HEK293T (cell line): ENCODE results near the gene MPZL1.

Experiments used
- CTCF ChIA-PET: fragments of 350-600 bp; formaldehyde crosslinking; extraction: SDS; loops from one replicate; lab custom pipeline; 2021; ENCODE audit warnings: antibody characterized with exemption, inconsistent platforms; lab: Yijun Ruan, JAX
- POLR2A ChIA-PET: fragments of 350-600 bp; formaldehyde crosslinking; extraction: SDS; loops from one replicate; lab custom pipeline; 2020; ENCODE audit warnings: antibody characterized with exemption, inconsistent platforms; lab: Yijun Ruan, JAX
- DNase-seq: peaks from one replicate; pipeline ENCODE4 v3.0.0; 2012; ENCODE audit warnings: mixed read lengths; ENCODE audit errors: extremely low spot score
- ARNT ChIP-seq: fragments of 450-650 bp; IDR thresholded peaks from 2 replicates; pipeline ENCODE4 v1.6.1; 2017; ENCODE audit warnings: mild to moderate bottlenecking
- BHLHE40 ChIP-seq: fragments of 450-650 bp; IDR thresholded peaks from 2 replicates; pipeline ENCODE4 v1.6.1; 2016; ENCODE audit warnings: mild to moderate bottlenecking, moderate library complexity, borderline replicate concordance
- CTBP1 ChIP-seq: fragments of 450-650 bp; IDR thresholded peaks from 2 replicates; pipeline ENCODE4 v1.6.1; 2016; ENCODE audit warnings: borderline replicate concordance
- ELF4 ChIP-seq: fragments of 450-650 bp; IDR thresholded peaks from 2 replicates; pipeline ENCODE4 v1.6.1; 2017; ENCODE audit warnings: antibody characterized with exemption
- FOXA1 ChIP-seq: fragments of 450-650 bp; IDR thresholded peaks from 2 replicates; pipeline ENCODE4 v1.6.1; 2016; ENCODE audit warnings: mild to moderate bottlenecking
- FOXK2 ChIP-seq: fragments of 450-650 bp; IDR thresholded peaks from 2 replicates; pipeline ENCODE4 v1.6.1; 2016; ENCODE audit warnings: mild to moderate bottlenecking
- FOXM1 ChIP-seq: fragments of 450-650 bp; IDR thresholded peaks from 2 replicates; pipeline ENCODE4 v1.6.1; 2017; ENCODE audit warnings: mild to moderate bottlenecking, borderline replicate concordance
- HDGF ChIP-seq: fragments of 450-650 bp; IDR thresholded peaks from 2 replicates; pipeline ENCODE4 v1.6.1; 2017; ENCODE audit warnings: antibody characterized with exemption, borderline replicate concordance
- L3MBTL2 ChIP-seq: fragments of 450-650 bp; conservative IDR thresholded peaks from 2 replicates; pipeline ENCODE4 v1.6.1; 2016; ENCODE audit warnings: mild to moderate bottlenecking
- LEF1 ChIP-seq: fragments of 450-650 bp; IDR thresholded peaks from 2 replicates; pipeline ENCODE4 v1.6.1; 2017; ENCODE audit warnings: mild to moderate bottlenecking, borderline replicate concordance
- NFRKB ChIP-seq: fragments of 450-650 bp; IDR thresholded peaks from 2 replicates; pipeline ENCODE4 v1.6.1; 2016; ENCODE audit warnings: mild to moderate bottlenecking, moderate library complexity
- SP1 ChIP-seq: fragments of 450-650 bp; IDR thresholded peaks from 2 replicates; pipeline ENCODE4 v1.6.1; 2017
- SUZ12 ChIP-seq: fragments of 450-650 bp; IDR thresholded peaks from 2 replicates; pipeline ENCODE4 v1.6.1; 2016; ENCODE audit warnings: mild to moderate bottlenecking
- TARDBP ChIP-seq: fragments of 450-650 bp; IDR thresholded peaks from 2 replicates; pipeline ENCODE4 v1.6.1; 2016
- ZNF384 ChIP-seq: fragments of 450-650 bp; IDR thresholded peaks from 2 replicates; pipeline ENCODE4 v1.6.1; 2016
- TF ChIP-seq, protein P1 (sequence below): fragments of 450-650 bp; IDR thresholded peaks from 2 replicates; pipeline ENCODE4 v1.6.1; 2016

Gene MPZL1

DNA sequence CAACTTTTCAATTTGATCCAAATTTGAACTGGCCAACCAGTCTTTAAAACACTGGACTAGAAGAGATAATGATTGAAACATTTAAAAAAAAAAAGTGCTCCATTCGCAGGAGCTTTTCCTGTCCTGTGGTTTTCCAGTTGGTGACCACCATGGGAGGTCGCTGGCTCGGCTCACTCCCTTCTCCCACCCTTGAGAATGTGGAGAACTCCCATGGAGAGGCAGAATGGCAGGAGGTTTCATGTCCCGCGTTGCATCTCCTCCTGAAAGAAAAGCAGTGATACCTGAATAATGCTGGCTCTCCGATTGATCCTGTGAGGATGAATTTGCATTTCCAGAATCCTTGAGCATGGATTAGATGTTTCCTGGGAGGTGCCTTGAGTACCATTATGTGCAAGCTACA lies 16.5 kb upstream of the MPZL1 start:
- ChIA-PET CTCF (interaction anchor here (0.9 kb wide), 1 partner anchor 9 kb away, joined by 3 read pairs; no protein-coding TSS in a partner anchor), POLR2A (no interaction called here)
- TF ChIP-seq ZNF384: no peak
- no peak for TF ChIP-seq SUZ12
- TF ChIP-seq CTBP1: no peak
- TF ChIP-seq BHLHE40: no peak
- no peak for TF ChIP-seq FOXM1
- TF ChIP-seq NFRKB: no peak
- TF ChIP-seq ELF4: no peak
- TF ChIP-seq FOXA1: no peak
- TF ChIP-seq HDGF: no peak
- no peak for TF ChIP-seq TARDBP
- DNase-seq: no peak

DNA sequence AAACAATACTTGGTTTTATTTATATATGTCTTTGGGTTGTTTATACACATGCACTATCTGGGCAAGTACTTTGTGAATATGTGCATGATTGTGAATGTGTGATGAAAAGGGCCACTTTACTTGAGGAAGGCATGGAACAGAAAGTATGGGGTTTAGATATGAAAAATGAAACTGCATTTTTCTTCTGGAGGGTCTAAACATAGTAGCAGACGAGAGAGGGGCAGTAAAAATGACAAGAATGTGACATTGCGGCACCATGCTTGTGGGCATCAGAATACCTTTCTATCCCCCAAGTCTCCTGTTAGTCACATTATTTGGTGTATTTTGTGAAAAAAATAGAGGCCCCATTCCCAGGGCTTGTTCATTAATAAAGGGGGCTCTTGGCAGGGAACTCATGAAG lies 15.4 kb upstream of the MPZL1 start:
- CTCF ChIA-PET: no interaction called here
- POLR2A ChIA-PET: no interaction called here
- TF ChIP-seq L3MBTL2 (no peak), ELF4 (no peak), HDGF (no peak), BHLHE40 (no peak)
- no peak for DNase-seq

DNA sequence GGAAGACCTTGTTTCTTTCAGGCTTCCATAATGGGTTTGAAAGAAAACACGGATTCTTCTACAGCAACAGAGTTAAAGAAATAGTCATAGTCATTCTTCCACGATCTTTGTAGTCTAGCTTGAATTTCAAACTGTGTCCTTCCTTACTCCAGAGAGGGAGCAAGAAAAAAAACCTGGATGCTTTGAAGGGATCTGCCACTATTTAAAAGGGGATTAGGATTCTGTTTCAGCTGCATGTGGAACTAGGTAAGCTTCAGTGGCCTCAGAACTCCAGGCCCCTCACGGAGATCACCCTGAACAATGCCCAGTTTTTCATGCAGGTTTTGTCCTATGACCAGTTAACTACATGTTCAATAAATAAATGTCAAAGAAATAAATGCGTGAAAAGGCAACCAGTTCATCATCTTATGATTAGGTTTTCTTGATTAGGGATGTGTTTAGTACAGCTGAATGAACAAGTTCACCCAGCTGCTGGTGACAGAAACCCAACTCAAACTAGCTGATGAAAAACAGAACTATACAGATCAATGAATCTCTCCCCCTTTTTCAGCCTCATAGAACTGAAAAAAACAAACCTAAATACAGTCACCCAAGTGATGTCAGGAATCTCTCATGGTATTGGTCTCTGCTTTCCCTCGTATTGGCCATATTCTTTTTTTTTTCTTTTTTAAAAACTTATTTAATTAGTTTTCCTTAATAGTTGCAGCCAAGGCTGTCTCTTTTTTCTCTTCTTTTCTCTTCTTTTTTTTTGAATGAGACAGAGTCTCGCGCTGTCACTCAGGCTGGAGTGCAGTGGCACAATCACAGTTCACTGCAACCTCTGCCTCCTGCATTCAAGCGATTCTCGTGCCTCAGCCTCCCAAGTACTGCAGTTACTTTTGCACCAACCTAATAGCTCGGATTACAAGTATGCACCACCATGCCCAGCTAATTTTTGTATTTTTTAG lies 14.6 kb upstream of the MPZL1 start:
- no peak for DNase-seq
- TF ChIP-seq HDGF (no peak), FOXM1 (no peak), ARNT (no peak), ZNF384 (no peak), CTBP1 (no peak), FOXA1 (no peak), NFRKB (no peak), ELF4 (no peak), L3MBTL2 (no peak), FOXK2 (no peak), SUZ12 (no peak), BHLHE40 (no peak), TARDBP (no peak), SP1 (no peak), LEF1 (no peak)
- TF ChIP-seq, protein P1, sequence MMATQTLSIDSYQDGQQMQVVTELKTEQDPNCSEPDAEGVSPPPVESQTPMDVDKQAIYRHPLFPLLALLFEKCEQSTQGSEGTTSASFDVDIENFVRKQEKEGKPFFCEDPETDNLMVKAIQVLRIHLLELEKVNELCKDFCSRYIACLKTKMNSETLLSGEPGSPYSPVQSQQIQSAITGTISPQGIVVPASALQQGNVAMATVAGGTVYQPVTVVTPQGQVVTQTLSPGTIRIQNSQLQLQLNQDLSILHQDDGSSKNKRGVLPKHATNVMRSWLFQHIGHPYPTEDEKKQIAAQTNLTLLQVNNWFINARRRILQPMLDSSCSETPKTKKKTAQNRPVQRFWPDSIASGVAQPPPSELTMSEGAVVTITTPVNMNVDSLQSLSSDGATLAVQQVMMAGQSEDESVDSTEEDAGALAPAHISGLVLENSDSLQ: no peak
- ChIA-PET POLR2A (no interaction called here), CTCF (interaction anchor here (0.9 kb wide), 1 partner anchor 8 kb away, joined by 3 read pairs; no protein-coding TSS in a partner anchor)

DNA sequence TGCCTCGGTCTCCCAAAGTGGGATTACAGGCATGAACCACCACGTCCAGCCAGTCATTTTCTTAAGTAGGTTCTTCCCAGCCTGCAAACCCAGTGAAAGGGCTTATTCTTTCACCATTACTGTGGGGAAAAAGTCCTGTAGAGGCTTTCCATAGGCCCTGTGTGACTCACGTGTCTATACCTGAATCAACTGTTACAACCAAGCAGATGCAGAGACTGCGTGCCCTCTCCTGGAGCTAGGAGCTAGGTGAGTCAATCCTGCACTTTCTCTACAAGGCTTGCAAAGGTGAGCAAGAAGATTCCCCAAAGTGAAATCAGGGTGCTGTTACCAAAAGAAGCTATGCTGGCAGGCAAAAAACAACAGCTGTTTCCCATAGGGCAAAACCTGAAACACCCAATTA lies 13.8 kb upstream of the MPZL1 start:
- ChIA-PET CTCF (no interaction called here), POLR2A (no interaction called here)
- DNase-seq: no peak
- no peak for TF ChIP-seq L3MBTL2
- TF ChIP-seq ARNT: no peak
- TF ChIP-seq ELF4: no peak
- TF ChIP-seq SP1: no peak
- TF ChIP-seq NFRKB: no peak
- no peak for TF ChIP-seq FOXM1
- TF ChIP-seq SUZ12: no peak
- no peak for TF ChIP-seq ZNF384
- TF ChIP-seq, protein P1: no peak
- no peak for TF ChIP-seq TARDBP
- no peak for TF ChIP-seq FOXK2
- TF ChIP-seq CTBP1: no peak
- no peak for TF ChIP-seq FOXA1
- TF ChIP-seq BHLHE40: no peak

DNA sequence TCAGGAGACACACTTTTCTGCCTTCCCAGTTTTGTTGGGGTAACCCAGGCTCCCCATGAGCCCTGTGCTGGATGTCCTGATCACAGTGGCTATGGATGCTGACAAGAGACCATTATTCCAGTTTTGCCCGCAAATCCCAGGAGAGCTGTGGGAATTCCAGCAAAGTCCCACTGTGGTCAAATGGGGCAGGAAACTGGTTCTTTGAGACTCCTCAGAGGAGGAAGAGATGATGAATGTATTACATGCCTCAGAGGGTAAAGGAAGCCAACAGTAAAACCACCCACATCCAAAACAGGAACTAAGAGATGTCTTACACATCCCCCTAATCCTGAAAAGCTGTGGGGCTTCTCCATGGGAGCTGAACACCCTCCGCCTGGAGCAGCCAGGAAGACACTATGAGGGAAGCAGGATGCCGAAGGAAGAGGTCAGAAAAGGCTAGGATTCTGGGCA lies 12.8 kb upstream of the MPZL1 start:
- no peak for DNase-seq
- ChIA-PET POLR2A (interaction anchor here (0.7 to 1.0 kb wide), 2 partner anchors 193 to 227 kb away, joined by 3 to 4 read pairs; partner anchors contain the start of genes DCAF6 and MPC2), CTCF (no interaction called here)
- TF ChIP-seq L3MBTL2: no peak

DNA sequence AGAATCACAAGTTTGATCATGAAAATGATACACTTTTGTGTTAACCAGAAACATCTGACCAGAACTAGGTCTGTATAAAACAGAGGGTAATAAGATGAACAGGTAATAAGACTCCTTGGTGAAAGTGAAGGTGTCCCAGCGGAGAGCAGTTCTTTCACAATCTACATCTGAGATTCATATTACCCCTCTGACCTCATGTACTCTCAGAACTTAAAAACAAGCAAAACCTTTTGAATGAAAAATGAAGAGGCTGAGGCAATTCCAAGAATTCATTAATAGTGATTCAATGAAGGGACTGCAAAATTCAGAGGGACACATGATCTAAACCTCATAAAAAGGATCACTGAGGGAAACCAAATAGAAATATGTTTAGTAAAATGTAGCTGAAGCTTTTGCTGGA lies 10.9 kb upstream of the MPZL1 start:
- no peak for TF ChIP-seq HDGF
- no peak for DNase-seq
- ChIA-PET CTCF (no interaction called here), POLR2A (no interaction called here)

DNA sequence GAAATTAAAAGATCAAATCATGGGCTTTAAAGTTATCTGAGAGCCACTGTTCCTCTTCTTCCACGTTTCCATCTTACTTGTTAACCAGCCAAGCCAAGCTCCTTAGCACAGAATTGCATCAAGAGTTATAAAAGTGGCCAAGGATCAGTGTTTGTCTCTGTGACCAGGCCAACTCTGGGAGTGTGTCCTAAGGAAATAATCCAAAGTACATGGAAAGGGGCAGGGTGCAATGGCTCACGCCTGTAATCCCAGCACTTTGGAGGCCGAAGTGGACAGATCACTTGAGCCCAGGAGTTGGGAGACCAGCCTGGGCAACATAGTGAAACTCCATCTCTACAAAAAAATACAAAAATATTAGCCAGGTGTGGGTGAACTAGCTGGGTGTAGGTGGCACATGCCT lies 10.0 kb upstream of the MPZL1 start:
- CTCF ChIA-PET: no interaction called here
- DNase-seq: no peak
- POLR2A ChIA-PET: no interaction called here
- TF ChIP-seq CTBP1 (no peak), FOXA1 (no peak), TARDBP (no peak), FOXK2 (no peak), NFRKB (no peak), SP1 (no peak), ZNF384 (no peak), BHLHE40 (no peak)
- TF ChIP-seq, protein P1: no peak
